HuH-7 (cell line): ENCODE measurements around the gene RNF167.

Experiments
- DNase-seq: peaks from one replicate; pipeline ENCODE4 v3.0.0; 2011; ENCODE audit warnings: low spot score

The RNF167 gene

GRCh38 chr17:4938688-4939545 lies 1.2 kb upstream of the RNF167 start:
- no peak for DNase-seq

DNA sequence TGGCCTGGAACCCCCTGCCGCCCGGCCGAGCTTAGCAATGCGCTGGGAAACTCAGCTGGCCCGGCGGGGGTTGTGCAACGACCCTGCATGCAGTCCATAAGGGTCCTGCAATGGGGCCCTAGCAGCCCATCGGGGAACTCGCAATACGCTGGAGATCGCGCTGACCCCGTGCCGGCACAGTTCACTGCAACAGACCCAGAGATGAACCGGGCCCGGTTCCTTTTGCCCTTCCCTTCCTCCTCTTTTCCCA lies 597 bp upstream of the RNF167 start:
- no peak for DNase-seq

DNA sequence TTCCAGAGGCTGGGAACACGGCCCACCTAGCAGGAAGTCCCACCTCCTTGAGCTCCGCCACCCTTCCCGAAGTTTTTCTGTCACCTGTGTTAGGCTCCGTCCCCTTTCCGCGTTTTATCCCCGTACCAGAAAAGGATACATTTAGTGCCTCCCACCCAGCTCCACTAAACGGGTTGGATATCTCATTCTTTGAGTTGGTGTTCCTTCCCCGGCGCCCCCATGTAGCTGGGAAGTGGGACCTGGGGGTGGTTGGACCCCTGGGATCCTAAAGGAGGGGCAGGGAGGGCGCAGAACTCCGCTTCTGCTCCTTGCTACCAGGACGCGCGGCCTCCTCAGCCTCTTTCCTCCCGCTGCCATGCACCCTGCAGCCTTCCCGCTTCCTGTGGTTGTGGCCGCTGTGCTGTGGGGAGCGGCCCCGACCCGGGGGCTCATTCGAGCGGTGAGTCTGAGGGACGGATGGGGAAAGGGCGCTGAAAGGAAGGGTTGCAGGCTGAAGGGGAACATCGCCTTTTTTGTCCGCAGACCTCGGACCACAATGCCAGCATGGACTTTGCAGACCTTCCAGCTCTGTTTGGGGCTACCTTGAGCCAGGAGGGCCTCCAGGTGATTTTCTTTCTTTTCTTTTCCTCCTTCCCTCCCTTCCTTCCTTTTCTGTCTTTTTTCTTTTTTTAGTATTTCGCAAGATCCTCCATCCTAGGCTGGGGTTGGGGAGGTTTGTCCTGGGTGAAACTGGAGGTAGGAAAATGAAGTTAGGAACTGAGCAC lies 669 bp downstream of the RNF167 start:
- DNase-seq: peak; percentile 76

DNA sequence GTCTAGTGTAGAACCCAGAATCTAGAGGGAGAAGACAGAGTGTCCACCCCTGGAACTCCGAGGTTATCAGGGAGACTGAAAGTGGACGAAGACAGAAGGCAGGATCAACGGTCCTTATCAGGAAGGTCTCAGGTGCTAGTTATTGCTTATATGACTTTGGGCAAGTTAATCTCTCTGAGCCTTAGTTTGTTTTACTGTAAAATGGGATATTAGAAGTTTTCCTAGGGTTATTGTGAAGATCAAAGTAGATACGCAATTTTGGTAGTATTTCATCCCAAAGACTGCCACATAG lies 1.2 kb downstream of the RNF167 start:
- DNase-seq: no peak

DNA sequence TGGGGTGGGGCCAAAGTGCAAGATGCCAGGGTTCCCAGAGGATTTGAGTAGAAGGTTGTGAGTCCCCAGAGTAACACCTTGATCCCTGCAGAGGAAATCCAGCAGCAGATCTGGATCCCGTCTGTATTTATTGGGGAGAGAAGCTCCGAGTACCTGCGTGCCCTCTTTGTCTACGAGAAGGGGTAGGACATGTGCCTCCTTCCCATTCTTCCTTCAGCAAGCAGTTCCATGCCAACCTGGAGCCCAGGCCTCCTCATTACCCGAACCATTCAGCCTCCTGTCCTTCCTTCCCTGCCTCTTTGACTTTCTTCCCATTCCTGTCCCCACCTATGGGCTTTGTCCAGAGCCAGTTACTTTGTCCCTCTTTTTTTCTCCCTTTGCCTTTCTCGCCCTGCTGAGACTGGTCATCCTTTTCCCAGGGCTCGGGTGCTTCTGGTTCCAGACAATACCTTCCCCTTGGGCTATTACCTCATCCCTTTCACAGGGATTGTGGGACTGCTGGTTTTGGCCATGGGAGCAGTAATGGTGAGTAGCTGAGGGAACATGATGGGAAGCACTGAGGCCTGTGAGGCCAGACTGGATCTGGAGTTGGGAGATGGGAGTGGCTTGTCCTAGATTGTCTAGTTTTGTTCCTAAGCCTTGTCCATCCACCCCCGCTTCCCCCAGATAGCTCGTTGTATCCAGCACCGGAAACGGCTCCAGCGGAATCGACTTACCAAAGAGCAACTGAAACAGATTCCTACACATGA lies 2.9 kb downstream of the RNF167 start:
- DNase-seq: no peak

GRCh38 chr17:4944163-4944553 lies 4.1 kb downstream of the RNF167 start:
- no peak for DNase-seq

DNA sequence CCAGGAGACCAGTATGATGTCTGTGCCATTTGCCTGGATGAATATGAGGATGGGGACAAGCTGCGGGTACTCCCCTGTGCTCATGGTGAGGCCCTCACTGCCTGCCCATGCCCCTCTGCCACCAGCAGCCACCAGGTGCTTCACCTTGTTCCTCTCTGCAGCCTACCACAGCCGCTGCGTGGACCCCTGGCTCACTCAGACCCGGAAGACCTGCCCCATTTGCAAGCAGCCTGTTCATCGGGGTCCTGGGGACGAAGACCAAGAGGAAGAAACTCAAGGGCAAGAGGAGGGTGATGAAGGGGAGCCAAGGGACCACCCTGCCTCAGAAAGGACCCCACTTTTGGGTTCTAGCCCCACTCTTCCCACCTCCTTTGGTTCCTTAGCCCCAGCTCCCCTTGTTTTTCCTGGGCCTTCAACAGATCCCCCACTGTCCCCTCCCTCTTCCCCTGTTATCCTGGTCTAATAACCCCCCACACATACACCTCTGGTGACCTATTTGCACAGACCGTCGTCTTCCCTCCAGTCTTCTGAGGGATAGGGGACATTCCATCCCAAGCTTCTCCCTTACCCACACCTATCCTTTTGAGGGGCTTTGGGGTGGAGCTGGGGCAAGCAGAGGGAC lies 4.6 kb downstream of the RNF167 start:
- no peak for DNase-seq

DNA sequence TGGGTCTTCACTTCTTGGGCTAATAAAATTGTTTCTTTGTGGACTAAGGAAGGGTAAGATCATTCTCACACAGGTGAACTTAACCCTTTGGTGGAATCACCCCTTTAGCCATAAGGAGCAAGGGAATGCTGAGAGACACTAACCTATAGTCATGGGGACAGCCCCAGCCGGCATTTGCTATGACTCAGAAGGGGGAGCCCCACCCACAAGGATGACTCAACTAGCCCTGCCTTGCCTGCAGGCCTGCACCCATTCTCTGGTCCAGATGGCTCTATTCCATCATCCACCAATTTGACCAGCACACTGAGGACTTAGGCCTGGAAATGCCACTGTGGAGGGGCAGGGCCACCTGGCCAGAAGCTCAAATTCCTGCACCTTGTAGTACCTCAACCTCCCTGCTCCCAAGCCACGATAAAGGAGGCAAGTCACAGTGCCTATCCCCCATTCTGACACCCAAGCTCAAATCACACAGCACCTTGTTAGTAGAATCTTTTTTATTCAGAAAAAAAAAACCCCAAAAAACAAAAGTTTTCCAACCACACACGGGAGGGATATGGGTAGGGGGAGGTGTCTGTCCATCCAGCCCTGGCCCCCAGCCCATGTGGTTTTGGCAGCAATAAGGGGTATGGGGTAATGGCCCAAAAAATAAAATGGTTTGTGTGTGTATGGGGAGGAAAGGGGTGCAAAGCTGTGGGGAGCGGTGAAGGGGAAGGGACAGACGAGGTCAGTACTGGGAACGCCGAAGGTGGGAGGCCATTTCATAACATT lies 5.3 kb downstream of the RNF167 start:
- DNase-seq: no peak

GRCh38 chr17:4945944-4946280 lies 5.8 kb downstream of the RNF167 start:
- DNase-seq: no peak

- DNase-seq: no peak
These were observed 6.4 kb downstream of the RNF167 start for GRCh38 chr17:4946312-4946976.

GRCh38 chr17:4947010-4947410 lies 6.9 kb downstream of the RNF167 start:
- no peak for DNase-seq

DNA sequence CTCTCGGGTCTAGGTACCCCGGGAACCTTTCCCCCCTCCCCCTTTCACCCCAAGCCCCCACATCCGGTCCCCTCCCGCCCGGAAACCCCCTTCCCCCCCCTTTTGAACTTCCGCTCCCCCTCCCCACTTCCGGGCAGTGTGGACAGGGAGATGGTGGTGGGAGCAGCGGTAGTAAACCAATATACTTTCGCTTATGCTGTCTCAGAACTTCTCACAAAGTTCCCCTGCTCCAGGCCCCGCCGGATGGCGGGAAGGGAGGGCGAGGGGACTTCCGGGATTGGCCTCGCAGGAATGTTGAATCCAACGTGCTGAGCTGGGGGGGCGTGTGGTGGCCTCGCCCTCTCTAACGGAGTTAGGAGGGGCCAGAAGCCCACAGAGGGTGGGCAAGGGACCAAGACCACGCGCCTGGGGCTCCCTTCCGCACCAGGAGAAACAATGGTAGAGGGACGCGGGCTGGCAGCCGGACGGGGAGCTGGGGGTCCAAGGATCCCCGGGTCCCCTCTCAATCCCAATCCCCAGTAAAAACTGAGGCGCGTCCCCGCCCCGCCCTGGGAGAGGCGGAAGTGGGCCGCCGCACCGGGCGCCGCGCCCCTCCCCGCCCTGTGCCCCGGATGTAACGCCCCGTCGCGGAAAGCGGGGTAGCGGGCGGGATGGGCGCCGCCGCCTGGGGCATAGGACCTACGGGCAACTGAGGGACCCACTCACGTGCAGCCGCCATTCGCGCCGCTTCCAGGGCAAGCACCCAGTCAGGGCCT lies 7.5 kb downstream of the RNF167 start:
- no peak for DNase-seq

GRCh38 chr17:4948166-4948930 lies 8.3 kb downstream of the RNF167 start, which contains the start of gene PFN1:
Gene PFN1 (minus strand): TSS chr17:4948530. CDS start chr17:4948394, 136 bp downstream.
- peak; percentile 80 for DNase-seq

DNA sequence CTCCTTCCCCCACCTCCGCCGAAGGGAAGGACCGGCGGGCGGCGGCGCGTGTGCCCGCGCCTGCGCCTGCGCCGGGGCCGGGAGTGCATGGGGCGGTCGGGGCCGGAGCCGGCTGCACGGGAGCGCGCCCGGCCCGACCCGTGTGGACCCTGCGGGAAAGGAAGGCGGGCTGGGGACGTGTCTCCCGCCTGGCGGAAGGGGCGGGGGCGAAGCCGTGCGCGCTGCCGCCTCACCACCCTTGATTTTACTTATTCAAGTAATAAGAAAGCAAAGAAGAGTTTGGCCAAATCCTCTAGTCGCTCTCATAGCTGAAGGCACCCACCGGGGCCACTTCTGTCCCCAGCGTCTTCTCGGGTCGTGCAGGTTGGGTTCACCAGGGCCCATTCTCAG lies 8.9 kb downstream of the RNF167 start:
- peak; percentile 85 for DNase-seq

DNA sequence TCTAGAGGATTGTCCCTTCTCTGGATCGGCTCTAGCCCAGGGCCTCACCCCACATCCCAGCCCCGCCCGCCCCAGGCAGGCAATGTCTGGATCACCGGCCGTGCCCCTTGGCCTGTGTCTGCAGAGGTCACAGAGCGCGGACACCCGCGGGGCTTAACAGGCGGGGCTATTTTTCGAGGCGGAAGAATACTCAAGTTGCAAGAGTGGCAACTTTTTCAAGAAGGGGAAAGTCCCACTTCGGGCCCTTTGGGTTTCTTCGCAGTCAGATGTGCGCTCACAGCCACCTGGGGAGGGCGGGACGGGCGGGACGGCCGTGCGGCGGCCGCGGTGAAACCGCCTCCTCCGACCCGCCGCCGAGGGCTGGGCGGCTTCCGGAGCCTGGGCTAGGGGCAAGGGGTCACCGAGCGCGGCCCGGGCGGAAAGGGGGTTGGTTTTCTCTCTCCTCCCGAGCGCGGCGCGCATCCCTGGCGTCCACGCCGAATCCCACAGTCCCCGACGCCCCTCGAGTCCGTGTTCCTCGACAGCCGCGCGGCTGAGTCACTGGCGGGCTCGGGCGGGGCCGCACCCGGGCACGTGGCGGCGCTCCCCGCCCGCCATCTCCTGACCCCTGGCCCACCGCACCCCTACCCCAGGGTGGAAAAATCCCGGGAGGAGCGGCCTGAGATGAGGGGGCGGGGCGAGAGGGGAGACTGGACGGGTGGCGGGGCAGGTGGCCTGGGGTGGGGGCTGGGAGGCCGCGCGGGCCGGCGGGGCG lies 9.4 kb downstream of the RNF167 start:
- DNase-seq: peak; percentile 81

DNA sequence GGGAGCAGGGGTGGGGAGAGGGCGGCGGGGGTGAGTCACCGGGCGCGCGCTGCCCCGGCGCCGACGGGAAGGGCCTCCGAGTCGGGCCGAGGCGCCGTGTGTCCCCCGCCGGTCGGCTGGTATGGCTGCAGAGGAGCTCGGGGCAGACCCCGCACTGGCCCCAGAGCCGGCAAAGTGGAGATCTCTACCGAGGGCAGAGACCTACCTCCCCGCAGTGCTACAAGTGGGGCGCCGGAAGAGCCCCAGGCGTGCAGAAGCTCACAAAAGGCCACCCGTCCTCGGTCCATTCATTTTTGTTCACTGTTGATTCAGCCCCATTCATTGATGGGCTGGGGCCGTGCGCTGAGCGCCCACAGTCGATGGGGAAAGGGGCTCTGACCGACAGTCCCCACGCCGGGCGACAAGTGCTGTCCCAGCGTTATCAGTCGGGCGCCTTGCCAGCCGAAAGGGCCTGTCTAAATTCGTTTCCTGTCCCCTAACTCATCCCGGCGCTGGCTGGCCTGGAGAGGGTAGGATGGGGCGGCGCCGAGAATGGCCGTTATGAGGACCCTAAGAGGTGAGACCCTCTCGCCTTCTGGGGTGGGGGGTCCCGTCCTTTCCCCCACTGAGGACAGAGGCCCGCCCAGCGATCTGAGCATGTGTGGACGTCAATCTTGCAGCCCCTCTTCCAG lies 10.1 kb downstream of the RNF167 start:
- no peak for DNase-seq

DNA sequence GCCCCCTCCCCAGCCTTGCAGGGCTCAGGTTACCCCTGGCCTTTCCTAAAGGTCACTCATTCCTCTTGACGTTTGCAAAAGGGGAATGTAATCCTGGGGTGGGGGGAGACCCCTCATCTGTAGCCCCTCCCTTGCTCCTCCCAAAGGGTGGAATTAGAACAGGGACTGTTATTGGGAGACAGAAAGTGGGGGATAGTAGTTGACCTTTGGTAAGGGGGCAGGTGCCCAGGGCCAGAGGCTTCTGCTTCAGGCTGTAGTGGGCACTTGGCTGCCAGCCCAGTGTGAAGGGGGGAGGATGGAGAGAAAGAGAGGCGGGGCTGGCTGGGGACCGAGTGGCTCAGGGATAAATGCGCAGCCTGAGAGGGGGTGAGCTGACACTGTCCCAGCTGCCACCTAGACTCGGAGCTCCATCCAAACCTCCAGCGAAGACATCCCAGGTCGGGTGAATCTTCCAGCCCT lies 10.7 kb downstream of the RNF167 start, which contains the start of gene ENO3:
Gene ENO3 (plus strand): TSS at position 374 of the 459 bp plus-strand sequence. CDS start 711 bp downstream, outside the sequence.
- no peak for DNase-seq

GRCh38 chr17:4951486-4951885 lies 11.4 kb downstream of the RNF167 start:
- DNase-seq: no peak
